Measurements from ENCODE around the gene LCN15. TPM values are rescaled to one million over a fixed set of nuclear protein-coding genes. Genes with fewer than 3 reads are reported as not detected.
"Not testable (repeated sequence)": the region's sequence is repeated elsewhere in the genome, so short reads cannot be mapped to it uniquely, and the experiment has no call there.

LCN15 gene
- total RNA-seq, 4 donors from 2014 or later, result 1.5 to 9.3 TPM; not detected in 2

DNA sequence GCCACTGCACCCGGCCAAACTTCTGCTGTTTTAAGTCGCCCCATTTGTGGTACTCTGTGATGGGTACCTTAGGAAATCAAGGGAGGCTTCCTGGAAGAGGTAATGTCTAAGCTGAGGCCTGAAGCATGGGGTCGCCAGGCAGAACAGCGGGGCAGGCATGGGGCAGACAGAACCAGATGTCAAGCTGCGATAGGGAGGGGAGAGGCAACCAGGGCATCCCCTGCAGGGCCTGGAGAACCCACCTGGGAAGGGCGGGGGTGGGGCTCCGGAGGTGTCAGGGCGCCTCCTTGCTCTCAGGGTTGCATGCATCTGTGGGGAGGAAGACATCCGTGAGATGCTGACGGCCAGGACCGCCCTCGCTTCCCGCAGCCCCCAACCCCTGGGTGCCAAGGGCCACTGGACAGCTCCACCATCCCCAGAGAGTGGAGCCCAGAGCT is 2.8 kb downstream of the LCN15 start:
- Histone ChIP-seq H3K27me3 (no peaks in the 10 kb centered on the region), H3K4me3 (no peak overlapping the region), H3K27ac (no peak overlapping the region), H3K4me1 (peaks cover 0 to 18% (median 0%) of the 10 kb centered on the region in 4 donors), H3K36me3 (no peaks in the 10 kb centered on the region), H3K9me3 (no peaks in the 10 kb centered on the region)
- DNase-seq, result no peak
- TF ChIP-seq, protein P1, sequence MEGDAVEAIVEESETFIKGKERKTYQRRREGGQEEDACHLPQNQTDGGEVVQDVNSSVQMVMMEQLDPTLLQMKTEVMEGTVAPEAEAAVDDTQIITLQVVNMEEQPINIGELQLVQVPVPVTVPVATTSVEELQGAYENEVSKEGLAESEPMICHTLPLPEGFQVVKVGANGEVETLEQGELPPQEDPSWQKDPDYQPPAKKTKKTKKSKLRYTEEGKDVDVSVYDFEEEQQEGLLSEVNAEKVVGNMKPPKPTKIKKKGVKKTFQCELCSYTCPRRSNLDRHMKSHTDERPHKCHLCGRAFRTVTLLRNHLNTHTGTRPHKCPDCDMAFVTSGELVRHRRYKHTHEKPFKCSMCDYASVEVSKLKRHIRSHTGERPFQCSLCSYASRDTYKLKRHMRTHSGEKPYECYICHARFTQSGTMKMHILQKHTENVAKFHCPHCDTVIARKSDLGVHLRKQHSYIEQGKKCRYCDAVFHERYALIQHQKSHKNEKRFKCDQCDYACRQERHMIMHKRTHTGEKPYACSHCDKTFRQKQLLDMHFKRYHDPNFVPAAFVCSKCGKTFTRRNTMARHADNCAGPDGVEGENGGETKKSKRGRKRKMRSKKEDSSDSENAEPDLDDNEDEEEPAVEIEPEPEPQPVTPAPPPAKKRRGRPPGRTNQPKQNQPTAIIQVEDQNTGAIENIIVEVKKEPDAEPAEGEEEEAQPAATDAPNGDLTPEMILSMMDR (IDR thresholded peaks at IDR 0.05), result no peak
- no peak for TF ChIP-seq POLR2A (IDR thresholded peaks at IDR 0.05)

DNA sequence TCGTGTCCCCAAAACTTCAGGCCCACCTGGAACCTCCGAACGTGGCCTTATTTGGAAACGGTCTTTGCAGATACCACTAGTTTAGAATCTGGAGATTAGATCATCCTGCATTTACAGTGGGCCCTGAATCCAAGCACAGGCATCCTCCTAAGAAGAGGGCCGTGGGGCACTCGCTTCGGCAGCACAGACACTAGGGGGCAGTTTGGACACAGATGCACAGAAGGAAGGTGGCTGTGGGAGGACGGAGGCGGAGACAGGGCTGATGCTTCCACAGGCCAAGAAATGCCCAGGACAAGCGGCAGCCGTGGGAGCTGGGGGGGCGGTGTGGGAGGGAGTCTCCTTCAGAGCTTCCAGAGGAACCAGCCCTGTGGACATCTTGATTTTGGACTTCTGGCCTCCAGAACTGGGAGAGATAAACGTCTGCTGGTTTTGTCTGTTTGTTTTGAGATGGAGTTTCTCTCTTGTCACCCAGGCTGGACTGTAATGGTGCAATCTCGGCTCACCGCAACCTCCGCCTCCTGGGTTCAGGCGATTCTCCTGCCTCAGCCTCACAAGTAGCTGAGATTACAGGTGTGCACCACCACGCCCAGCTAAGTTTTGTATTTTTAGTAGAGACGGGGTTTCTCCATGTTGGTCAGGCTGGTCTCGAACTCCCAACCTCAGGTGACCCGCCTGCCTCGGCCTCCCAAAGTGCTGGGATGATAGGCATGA is 3.3 kb downstream of the LCN15 start:
- not testable (repeated sequence) for H3K4me3 ChIP-seq, H3K27ac ChIP-seq, H3K36me3 ChIP-seq, H3K27me3 ChIP-seq, H3K9me3 ChIP-seq
- H3K4me1 ChIP-seq, result peaks cover 0 to 18% (median 0%) of the 10 kb centered on the region in 4 donors
- TF ChIP-seq, protein P1 (IDR thresholded peaks at IDR 0.05), result peak in 4 of 6 experiments; percentile 43 to 46 (median 45)
- DNase-seq, result peak; percentile 49 to 74 (median 61)

DNA sequence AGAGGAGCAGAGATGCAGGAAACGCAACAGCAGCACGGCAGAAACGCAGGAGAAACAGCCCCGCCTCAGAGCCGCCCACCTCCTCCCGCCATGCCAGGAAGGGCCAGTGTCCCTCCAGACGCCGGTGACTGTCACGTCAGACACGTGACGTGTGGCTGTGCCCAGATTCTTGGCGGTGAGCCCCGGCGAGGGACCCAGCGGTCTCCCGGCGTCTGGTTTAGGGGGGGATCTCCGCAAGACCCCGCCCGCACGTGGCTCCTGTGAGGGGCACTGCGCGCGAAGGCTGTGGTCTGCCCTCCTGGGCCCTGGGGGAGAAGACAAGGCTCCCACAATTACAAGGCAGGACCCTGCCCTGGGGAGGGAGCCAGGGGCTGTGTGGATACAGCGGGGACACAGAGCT is 3.9 kb downstream of the LCN15 start:
- Histone ChIP-seq H3K9me3 (peaks cover 0 to 3% (median 0%) of the 10 kb centered on the region in 4 donors), H3K4me3 (no peak overlapping the region), H3K27me3 (no peaks in the 10 kb centered on the region), H3K4me1 (peaks cover 0 to 17% (median 0%) of the 10 kb centered on the region in 4 donors), H3K36me3 (no peaks in the 10 kb centered on the region), H3K27ac (no peak overlapping the region)
- DNase-seq, result no peak
- TF ChIP-seq, protein P1 (IDR thresholded peaks at IDR 0.05), result no peak
- TF ChIP-seq POLR2A (IDR thresholded peaks at IDR 0.05), result no peak

DNA sequence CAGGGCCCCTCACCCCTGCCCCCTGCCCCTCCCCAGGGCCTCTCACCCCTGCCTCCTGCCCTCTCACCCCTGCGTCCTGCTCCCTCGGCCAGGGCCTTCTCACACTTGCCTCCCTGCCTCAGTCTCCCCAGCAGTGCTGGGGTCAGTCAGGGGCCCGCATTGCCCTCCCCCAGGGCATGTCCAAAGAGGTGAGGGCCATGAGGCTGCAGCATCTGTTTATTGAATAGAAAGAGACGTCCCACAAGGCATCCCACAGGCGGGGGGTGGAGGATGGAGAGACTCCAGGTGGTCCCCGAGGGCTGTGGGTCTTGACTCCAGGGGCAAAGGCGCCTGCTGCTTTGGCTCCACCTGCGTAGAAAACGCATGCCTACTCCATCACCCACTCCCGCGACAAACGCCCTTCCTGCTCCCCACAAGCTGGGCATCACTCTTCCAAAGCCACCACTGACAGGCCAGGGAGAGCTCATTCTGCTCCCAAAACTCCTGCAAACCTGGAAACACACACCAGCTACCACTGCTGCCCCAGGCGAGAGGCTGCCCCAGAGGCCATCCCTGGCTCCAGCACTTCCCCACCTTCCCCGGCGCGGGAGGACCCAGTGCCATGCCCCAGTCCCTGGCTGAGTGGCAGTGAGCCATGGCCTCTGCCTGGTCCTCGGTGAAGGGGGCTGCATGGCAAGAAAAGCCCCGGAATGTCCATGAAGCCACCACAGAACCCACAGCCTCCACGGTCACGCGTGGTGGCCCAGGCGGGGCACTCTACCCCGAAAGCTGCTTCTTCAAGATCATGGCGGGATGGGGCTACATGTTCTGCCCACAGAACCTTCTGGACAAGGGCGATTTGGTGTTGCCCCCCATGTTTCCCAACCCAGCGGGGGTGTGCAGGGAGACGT is 4.6 kb downstream of the LCN15 start:
- Histone ChIP-seq H3K4me1 (peaks cover 0 to 19% (median 0%) of the 10 kb centered on the region in 4 donors), H3K36me3 (no peaks in the 10 kb centered on the region), H3K27ac (no peak overlapping the region), H3K4me3 (no peak overlapping the region), H3K27me3 (no peaks in the 10 kb centered on the region), H3K9me3 (peaks cover 0 to 4% (median 0%) of the 10 kb centered on the region in 4 donors)
- no peak for DNase-seq
- no peak for TF ChIP-seq POLR2A (IDR thresholded peaks at IDR 0.05)
- TF ChIP-seq, protein P1 (IDR thresholded peaks at IDR 0.05), result no peak

DNA sequence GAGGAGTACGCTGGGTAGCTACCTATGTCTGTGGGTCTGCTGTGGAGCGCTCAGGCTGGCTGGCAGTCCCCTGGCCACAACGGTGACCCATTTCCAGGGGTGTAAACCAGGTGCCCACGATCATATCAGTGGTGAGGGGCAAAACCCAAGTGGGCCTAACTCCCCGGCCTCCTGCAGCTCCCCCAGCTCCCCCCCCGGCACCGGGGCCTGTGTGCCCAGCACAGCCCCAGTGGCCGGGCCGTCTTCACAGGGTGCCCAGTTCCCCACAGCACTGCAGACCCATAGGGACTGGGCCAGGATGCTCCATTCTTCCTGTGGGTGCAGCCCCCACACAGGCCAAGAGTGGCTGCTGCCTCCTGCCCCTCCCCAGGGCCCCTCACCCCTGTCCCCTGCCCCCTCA is 5.3 kb downstream of the LCN15 start:
- Histone ChIP-seq H3K9me3 (peaks cover 0 to 4% (median 0%) of the 10 kb centered on the region in 4 donors), H3K4me1 (peaks cover 0 to 20% (median 0%) of the 10 kb centered on the region in 4 donors), H3K4me3 (no peak overlapping the region), H3K27me3 (no peaks in the 10 kb centered on the region), H3K36me3 (no peaks in the 10 kb centered on the region), H3K27ac (no peak overlapping the region)
- no peak for TF ChIP-seq POLR2A (IDR thresholded peaks at IDR 0.05)
- TF ChIP-seq, protein P1 (IDR thresholded peaks at IDR 0.05), result no peak
- no peak for DNase-seq

Measured in Peyer's patch (tissue), 4 donors.